ENCODE results near the gene RPS18. TPM values are rescaled to one million over a fixed set of nuclear protein-coding genes. Genes with fewer than 3 reads are reported as not detected.
A peak's percentile ranks its signal among the peaks of the same experiment; 100 is the strongest.

The RPS18 gene
- total and polyA plus RNA-seq, 10 of the 15 experiments (the other 5 are each of a cell fraction or from before 2014, with no cell fraction given), result 4,228 to 20,828 (median 7,406) TPM

DNA sequence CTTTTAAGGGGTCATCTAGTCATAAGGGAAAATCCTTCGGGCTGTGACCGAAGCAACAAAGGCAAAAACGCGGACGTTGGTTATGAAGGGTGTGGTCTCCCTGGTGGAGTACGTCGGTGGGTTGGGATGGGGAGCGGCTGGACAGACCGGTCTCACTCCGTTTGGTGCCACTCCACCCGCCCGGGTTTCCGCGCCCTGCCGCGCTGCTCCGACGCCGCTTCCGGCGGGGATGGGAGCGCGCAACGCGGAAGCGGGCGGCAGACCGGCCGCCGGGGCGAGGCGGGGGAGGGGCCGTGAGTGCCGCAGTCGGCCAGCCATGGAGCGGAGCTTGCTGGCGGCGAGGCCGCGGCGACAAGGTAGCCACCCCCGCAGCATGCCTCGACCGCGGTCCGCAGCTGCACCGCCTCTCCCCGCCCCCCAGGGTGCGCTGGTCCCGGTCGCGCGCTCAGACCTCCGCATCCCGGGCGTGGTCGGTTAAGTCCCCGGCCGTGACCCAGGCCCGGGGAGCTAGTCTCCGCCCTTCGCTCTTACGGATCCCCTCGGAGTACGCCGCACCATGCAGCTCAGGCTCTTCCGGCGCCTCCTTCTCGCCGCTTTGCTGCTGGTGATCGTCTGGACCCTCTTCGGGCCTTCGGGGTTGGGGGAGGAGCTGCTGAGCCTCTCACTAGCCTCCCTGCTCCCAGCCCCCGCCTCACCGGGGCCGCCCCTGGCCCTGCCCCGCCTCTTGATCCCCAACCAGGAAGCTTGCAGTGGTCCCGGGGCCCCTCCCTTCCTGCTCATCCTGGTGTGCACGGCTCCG is 5.2 kb downstream of the RPS18 start, which contains the start of gene B3GALT4 (continued):
- TF ChIP-seq NBN (IDR thresholded peaks at IDR 0.05) (peak; percentile 63), SRF (IDR thresholded peaks at IDR 0.05; ENCODE audit: low read depth in 2 of 2, low read length in 2 of 2) (0 out of 4 replicates have a peak, but pooled peaks of 1 of the 2 experiments have one; percentile 49), CHD2 (IDR thresholded peaks at IDR 0.05; ENCODE audit: borderline replicate concordance, low read depth, low read length) (peak; percentile 84), NR2C1 (IDR thresholded peaks at IDR 0.05) (peak; percentile 32; the same call in 1 of the 2 replicates), MYC (IDR thresholded peaks at IDR 0.05; ENCODE audit: insufficient read depth, insufficient read length, insufficient replicate concordance, low read length, severe bottlenecking) (peak; percentile 58), HCFC1 (IDR thresholded peaks at IDR 0.05; ENCODE audit: low read length) (peak; percentile 51), JUND (IDR thresholded peaks at IDR 0.05; ENCODE audit: low read depth, low read length) (0 out of 2 replicates have a peak, but pooled peaks have one; percentile 21), MEF2B (IDR thresholded peaks at IDR 0.05; ENCODE audit: partially characterized antibody, poor library complexity, severe bottlenecking) (no peak), SIN3A (IDR thresholded peaks at IDR 0.05; ENCODE audit: low read depth, low read length) (0 out of 2 replicates have a peak, but pooled peaks have one; percentile 52), TAF1 (IDR thresholded peaks at IDR 0.05; ENCODE audit: borderline replicate concordance, low read depth, low read length) (peak; percentile 70; the same call in 1 of the 2 replicates), EED (IDR thresholded peaks at IDR 0.05; ENCODE audit: low read depth) (0 out of 2 replicates have a peak, but pooled peaks have one; percentile 8), FOXK2 (IDR thresholded peaks at IDR 0.05) (no peak), POLR2AphosphoS2 (IDR thresholded peaks at IDR 0.05; ENCODE audit: low read depth, low read length) (peak; percentile 91), MXI1 (IDR thresholded peaks at IDR 0.05; ENCODE audit: low read depth, low read length) (peak; percentile 67), NFXL1 (IDR thresholded peaks at IDR 0.05; ENCODE audit: borderline replicate concordance) (no peak), HDGF (IDR thresholded peaks at IDR 0.05) (peak; percentile 51)
- TF ChIP-seq, protein P1, sequence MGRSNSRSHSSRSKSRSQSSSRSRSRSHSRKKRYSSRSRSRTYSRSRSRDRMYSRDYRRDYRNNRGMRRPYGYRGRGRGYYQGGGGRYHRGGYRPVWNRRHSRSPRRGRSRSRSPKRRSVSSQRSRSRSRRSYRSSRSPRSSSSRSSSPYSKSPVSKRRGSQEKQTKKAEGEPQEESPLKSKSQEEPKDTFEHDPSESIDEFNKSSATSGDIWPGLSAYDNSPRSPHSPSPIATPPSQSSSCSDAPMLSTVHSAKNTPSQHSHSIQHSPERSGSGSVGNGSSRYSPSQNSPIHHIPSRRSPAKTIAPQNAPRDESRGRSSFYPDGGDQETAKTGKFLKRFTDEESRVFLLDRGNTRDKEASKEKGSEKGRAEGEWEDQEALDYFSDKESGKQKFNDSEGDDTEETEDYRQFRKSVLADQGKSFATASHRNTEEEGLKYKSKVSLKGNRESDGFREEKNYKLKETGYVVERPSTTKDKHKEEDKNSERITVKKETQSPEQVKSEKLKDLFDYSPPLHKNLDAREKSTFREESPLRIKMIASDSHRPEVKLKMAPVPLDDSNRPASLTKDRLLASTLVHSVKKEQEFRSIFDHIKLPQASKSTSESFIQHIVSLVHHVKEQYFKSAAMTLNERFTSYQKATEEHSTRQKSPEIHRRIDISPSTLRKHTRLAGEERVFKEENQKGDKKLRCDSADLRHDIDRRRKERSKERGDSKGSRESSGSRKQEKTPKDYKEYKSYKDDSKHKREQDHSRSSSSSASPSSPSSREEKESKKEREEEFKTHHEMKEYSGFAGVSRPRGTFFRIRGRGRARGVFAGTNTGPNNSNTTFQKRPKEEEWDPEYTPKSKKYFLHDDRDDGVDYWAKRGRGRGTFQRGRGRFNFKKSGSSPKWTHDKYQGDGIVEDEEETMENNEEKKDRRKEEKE (IDR thresholded peaks at IDR 0.05), result 0 out of 2 replicates have a peak, but pooled peaks have one; percentile 33
- TF ChIP-seq, protein P2, sequence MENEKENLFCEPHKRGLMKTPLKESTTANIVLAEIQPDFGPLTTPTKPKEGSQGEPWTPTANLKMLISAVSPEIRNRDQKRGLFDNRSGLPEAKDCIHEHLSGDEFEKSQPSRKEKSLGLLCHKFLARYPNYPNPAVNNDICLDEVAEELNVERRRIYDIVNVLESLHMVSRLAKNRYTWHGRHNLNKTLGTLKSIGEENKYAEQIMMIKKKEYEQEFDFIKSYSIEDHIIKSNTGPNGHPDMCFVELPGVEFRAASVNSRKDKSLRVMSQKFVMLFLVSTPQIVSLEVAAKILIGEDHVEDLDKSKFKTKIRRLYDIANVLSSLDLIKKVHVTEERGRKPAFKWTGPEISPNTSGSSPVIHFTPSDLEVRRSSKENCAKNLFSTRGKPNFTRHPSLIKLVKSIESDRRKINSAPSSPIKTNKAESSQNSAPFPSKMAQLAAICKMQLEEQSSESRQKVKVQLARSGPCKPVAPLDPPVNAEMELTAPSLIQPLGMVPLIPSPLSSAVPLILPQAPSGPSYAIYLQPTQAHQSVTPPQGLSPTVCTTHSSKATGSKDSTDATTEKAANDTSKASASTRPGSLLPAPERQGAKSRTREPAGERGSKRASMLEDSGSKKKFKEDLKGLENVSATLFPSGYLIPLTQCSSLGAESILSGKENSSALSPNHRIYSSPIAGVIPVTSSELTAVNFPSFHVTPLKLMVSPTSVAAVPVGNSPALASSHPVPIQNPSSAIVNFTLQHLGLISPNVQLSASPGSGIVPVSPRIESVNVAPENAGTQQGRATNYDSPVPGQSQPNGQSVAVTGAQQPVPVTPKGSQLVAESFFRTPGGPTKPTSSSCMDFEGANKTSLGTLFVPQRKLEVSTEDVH (IDR thresholded peaks at IDR 0.05; ENCODE audit: low read depth, partially characterized antibody), result peak; percentile 50
- TF ChIP-seq, protein P3, sequence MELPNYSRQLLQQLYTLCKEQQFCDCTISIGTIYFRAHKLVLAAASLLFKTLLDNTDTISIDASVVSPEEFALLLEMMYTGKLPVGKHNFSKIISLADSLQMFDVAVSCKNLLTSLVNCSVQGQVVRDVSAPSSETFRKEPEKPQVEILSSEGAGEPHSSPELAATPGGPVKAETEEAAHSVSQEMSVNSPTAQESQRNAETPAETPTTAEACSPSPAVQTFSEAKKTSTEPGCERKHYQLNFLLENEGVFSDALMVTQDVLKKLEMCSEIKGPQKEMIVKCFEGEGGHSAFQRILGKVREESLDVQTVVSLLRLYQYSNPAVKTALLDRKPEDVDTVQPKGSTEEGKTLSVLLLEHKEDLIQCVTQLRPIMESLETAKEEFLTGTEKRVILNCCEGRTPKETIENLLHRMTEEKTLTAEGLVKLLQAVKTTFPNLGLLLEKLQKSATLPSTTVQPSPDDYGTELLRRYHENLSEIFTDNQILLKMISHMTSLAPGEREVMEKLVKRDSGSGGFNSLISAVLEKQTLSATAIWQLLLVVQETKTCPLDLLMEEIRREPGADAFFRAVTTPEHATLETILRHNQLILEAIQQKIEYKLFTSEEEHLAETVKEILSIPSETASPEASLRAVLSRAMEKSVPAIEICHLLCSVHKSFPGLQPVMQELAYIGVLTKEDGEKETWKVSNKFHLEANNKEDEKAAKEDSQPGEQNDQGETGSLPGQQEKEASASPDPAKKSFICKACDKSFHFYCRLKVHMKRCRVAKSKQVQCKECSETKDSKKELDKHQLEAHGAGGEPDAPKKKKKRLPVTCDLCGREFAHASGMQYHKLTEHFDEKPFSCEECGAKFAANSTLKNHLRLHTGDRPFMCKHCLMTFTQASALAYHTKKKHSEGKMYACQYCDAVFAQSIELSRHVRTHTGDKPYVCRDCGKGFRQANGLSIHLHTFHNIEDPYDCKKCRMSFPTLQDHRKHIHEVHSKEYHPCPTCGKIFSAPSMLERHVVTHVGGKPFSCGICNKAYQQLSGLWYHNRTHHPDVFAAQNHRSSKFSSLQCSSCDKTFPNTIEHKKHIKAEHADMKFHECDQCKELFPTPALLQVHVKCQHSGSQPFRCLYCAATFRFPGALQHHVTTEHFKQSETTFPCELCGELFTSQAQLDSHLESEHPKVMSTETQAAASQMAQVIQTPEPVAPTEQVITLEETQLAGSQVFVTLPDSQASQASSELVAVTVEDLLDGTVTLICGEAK (IDR thresholded peaks at IDR 0.05; ENCODE audit: borderline replicate concordance), result no peak
